ENCODE measurements around the gene CSMD2.
A peak's percentile ranks its signal among the peaks of the same experiment; 100 is the strongest.

CSMD2 gene

DNA sequence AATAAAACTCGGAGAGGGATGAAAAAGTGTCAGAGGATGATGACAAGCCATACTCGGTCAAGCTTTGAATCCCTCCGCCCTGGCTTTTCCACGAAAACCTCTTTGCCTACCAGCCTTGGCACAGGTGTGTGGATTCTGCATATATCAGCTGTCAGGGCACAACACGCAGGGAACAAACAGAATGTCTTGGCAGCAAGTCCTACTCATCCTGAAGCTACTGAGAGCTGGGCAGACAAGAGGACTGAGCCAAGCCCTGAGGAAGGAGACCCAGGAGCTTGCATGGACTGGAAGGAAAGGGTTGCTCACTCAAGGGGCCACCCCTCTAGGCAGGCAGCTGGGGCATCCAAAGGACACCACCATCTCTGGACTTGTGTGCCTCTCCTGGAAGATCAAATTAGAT is 168.7 kb downstream of the CSMD2 start:
- DNase-seq = no peak

DNA sequence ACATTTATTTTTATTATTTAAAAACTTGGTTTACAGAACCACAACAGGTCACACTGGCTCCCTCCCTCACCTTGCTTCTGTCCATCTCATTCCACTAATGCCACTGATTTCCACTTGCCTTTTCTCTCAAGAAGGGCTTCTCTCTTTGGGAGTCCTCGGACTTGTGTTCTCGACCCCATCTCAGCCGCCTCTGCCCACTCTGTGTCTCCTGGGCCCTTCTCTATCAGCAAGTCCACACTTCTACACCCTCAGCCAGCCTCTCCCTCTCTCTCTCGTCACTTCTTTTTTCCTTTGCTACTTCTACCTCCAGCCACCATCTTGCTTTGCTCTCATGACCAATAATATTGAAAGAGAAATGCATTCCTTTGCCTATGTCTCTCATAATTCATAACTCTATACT is 171.7 kb downstream of the CSMD2 start:
- no peak for DNase-seq

DNA sequence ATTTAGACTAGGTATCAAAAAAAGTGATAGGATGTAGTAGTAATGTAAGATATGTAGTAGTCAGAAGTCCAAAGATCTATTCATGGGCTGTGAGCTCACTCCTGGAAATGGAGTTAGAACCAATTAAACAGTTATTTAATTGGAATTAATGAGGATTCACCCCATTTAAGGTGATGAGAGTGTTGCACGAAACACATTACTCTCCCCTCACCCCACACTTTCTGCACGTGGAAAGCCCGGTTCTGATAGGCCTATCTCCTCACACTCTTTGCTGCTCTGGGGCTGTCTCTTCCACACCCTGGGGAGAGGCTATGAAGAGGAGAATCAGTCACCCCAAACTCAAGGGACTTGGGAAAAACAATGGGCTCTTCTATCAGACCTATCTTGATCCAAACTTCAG is 174.7 kb downstream of the CSMD2 start:
- DNase-seq = no peak

DNA sequence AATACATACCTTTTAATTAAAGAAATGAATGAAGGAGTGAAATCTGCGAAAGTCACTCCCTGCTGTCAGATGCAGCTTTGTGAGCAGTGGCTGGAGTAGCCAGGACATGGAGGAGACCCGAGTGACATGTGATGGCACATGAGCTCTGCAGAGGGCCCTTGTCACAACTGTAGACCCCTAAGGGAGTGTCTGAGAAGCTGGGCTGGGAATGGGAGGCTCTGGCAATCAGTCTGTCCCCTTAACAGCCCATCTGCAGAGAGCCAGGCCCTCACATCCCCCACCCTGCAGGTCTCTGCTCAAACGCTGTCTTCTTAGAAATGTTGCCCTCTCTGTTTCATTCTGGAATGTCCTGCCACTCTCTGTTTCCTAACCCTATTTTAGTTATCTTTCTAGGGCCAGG is 176.9 kb downstream of the CSMD2 start:
- no peak for DNase-seq

GRCh38 chr1:33986390-33987095 is 178.5 kb downstream of the CSMD2 start:
- DNase-seq = peak; percentile 79

GRCh38 chr1:33985656-33986055 is 179.4 kb downstream of the CSMD2 start:
- peak; percentile 82 for DNase-seq

DNA sequence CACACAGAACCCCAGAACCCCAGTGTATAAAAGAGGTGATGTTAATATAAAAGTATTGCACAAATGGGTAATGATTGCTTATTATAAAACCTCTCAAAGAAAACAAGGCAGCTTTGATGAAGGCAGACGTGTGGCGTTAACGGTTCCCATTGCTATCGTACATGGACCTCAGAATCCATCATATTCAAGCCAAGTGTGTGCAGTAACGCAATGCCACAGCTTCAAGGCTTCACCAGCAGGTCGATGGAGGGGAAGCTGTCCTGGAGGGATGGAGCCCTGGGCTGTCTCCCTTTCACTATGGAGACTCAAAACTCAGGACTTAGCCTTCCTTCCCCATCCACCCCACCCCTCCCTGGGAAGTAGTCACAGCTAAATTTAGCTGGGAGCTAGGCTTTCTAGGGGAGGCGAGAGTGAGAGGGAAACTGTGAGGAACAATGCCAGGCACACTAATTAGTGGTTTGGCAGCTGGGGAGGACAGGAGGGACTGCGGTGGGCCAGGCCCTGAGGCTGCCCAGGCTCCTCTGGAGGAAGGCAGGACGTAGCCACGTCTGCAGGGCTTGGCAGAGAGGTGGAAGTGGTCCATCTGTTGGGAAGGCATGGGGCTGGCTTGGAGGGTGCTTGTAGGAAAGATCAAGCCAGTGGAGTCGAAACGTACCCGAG is 180.0 kb downstream of the CSMD2 start:
- DNase-seq = peak; percentile 68

GRCh38 chr1:33982419-33982818 is 182.6 kb downstream of the CSMD2 start:
- DNase-seq = no peak

GRCh38 chr1:33979341-33979740 is 185.7 kb downstream of the CSMD2 start:
- no peak for DNase-seq

DNA sequence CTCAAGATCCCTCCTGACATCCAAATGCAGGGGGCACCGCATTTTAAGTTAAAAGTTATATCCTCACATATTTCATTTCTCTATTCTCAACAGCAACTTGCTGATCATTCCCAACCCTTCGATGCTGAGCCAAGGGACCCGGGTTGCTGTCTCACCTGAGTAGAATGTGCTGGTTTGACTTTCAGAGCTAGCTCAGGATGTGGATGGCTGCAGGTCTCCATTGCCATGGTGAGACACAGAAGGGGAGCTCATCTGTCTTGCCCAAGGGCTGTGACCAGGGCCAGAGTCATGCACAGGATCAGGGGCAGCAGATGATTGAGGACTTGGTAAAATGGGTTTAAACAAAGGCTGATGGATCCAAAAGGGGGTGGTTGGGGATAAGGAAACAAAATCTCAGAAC is 189.1 kb downstream of the CSMD2 start:
- no peak for DNase-seq

DNA sequence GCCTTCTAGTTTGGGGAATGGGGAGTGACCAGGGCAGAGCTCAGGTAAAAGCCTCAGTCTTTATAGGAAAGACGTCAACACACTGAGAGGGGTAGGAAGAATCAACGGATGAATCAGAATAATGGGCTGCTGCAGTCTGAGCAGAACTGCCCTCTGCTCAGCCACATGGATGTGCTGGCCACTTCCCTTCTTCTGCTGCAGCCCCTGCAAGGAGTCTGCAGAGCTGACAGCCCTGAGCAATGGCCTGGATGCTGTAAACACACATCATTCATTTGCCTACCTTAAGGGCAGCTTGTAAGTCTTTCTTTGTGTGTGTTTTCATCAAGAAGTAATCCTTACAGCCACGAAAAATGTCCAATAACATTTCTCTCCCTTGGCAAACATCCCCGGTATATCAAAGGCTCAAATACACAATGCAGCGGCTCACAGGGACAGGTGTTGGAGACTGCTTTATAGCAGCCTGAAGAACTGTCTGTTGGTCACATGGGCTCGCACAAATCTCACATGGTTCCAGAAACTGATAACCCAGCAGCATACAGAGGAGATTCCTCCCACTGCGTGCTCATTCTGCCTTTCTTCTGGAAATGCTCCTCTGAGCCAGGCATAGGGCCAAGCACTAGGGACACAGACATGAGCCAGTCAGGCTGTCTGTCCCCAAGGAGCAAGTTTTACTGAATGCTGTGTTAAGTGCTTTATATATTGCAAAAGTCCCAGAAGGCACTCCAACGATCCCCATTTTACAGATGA is 191.1 kb downstream of the CSMD2 start:
- no peak for DNase-seq

DNA sequence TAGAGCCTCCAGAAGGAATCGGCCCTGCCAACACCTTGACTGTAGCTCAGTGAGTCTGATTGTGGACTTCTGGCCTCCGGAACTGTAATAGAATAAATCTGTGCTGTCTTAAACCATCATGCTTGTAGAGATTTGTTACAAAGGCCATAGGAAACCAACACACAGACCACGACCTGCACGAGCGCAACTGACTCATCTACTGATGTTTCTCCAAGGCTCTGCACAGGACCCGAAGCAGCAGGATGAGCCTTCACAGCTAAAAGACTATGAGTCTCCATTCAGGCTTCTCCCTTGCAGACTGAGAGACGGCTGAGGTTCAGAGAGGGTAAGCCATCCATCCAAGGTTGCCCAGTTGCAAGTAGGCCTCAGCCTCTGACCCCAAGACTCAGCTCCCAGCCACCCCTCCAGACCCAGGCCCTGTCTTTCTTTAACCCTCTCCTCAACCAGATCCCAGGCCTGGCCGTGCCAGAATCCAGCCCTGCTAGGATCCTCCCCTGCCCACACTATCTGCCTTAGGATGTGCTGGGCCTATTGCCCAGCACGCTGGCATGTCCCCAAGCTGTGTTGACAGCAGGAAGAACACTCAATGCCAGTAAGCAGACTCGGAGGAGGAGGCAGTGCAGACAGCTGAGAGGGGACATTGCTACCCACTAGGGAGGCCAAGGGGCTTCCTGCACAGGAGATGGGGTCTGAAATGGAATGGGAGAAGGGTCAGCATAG is 192.2 kb downstream of the CSMD2 start:
- peak; percentile 20 for DNase-seq

DNA sequence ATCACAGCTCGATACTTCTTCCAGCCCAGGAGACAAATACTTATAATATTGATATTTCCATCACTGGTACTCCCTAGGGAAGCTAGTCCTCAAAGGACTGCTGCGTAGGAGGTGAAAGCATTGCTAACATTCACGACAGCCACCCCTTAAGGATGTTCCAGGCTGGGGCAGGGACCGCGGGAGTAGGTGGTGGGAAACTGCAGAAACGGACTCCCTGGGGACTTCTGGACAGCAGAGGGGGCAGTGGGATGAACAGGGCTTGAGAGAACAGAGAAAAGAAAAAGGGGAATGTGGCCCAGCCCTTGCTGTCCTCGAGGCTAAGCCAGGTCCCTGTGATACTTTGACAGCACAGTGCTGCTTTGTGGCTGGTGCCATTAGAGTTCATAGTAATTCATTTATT is 193.1 kb downstream of the CSMD2 start:
- no peak for DNase-seq

GRCh38 chr1:33971018-33971710 is 193.9 kb downstream of the CSMD2 start:
- DNase-seq = peak; percentile 15

DNA sequence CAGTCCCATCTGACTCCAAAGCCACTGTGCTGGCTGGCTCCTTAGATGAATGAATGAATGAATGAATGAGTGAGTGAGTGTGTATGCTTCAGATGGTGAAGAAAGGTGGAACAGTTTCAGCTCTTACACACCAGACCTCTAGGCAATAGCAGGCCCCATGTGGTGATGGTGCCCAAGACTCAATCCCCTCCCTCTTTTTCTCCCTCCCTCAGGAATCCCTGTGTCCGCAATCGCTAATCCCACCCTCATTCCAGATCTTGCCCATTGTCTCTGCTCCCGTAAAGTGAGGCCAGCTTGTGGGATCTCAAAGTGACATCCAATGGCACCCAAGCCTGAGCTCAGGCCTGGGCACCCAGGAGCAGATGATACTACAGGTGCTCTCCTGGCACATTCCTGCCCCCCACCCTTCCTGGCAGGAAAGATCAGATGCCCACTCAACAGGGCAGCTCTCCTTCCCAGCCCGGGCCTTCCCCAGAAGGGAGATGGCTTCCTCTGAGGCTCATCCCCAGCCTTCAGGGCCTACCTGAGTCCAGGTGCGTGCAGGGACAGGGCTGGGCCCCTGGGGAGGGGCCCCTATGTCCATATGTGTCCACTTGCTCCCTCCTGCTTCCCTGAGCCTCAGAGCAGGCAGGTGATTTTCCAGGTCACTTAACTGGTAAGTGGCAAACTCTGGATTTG is 194.7 kb downstream of the CSMD2 start:
- no peak for DNase-seq

DNA sequence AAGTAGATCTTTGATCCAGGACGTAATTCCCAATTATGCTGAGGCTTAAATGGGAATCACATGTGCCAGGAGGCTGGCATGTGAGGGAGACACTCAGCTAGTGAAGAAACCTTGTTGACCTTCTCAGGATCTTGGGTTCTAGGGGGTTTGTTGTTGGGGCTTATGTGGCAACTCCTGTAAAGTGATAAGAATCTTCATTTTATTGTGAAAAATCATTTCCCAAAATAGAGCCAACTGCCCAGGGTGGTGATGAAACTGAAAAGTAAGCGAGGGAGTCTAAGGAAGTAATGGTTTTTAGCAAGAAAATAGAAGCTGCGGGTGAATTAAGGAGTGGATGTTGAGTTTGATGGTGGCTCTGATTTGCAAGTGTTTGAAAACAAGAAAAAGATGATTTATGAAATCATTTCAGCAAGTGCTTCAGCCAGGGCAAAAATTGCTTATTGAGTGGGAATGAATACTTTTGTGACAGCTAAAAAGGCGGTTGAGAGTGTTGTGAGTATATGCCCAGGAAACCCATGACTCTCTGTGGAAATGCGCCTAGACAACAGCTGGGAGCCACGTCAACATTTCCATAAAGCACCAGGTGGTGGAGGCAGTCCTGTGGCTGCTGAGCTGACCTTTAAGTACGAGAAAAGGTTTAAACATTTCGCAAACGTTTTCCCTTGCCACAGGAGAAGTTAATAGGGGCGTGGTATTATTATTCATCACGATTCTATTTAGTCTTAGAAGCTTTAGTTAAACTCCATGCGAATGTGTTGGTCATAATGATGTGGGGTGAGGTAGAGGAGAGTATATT is 198.5 kb downstream of the CSMD2 start:
- no peak for DNase-seq

- no peak for DNase-seq
Observed at GRCh38 chr1:33965086-33965485, 199.9 kb downstream of the CSMD2 start.

- DNase-seq = no peak
Observed at GRCh38 chr1:33962061-33962460, 203.0 kb downstream of the CSMD2 start.

- DNase-seq = no peak
Observed at GRCh38 chr1:33960188-33960895, 204.7 kb downstream of the CSMD2 start.

DNA sequence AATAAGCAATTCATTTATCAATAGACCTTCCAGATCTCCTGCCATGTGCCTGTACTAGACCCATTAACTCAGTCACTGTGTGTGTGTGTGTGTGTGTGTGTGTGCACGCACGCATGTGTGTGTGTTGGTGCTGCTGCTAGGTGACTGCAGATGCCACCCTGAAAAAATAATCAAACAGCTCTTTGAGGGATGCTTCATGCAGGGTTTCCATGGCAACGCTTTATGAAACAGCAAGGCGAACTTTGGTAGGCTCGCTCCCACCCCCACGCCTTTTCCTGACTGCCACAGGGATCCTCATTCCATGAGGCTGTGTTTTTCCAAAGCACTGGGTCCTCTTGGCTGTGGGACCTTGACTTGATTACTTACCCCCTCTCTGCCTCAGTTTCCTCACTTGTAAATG is 207.2 kb downstream of the CSMD2 start:
- DNase-seq = peak; percentile 30
